Panc1 (cell line): ENCODE measurements around the gene DEFB115.

Experiments used
- CTCF ChIP-seq: fragments of 450-650 bp; IDR thresholded peaks from 2 replicates; pipeline ENCODE4 v1.5.1; 2017; ENCODE audit warnings: mild to moderate bottlenecking
- POLR2AphosphoS5 ChIP-seq: IDR thresholded peaks from 2 replicates; pipeline ENCODE4 v1.6.1; 2012; ENCODE audit warnings: mild to moderate bottlenecking, low read depth, low read length, moderate library complexity
- REST ChIP-seq, 2 experiments: IDR thresholded peaks; 2 replicates each; pipeline ENCODE4 v1.6.1; 2011 to 2012; ENCODE audit warnings: low read depth in 2 of 2, control low read depth in 1 of 2, low read length in 1 of 2, mild to moderate bottlenecking in 1 of 2, moderate library complexity in 1 of 2; ENCODE audit not compliant: insufficient read depth in 1 of 2
- TCF7L2 ChIP-seq: IDR thresholded peaks from 2 replicates; pipeline ENCODE4 v1.6.1; 2011; ENCODE audit warnings: mild to moderate bottlenecking, low read depth, low read length, inconsistent platforms

GRCh38 chr20:31308535-31309162, 51.2 kb downstream of the DEFB115 start, which contains the start of gene DEFB116:
- TF ChIP-seq CTCF (no peak), POLR2AphosphoS5 (no peak), REST (IDR thresholded peaks at IDR 0.05; ENCODE audit: insufficient read depth in 1 of 2, low read depth in 2 of 2, low read length in 1 of 2) (no peak), TCF7L2 (no peak)
